SK-N-SH treated with all-trans-retinoic acid at 6 μM for 48 hours (cell line): ENCODE results near the gene CCNY.

Experiments used
- ATAC-seq: fragments of 200-7000 bp; cut with Tn5 transposase; 3 replicates; pipeline ENCODE4 v1.9.1; 2020; ENCODE audit warnings: mild to moderate bottlenecking, moderate library complexity
- ARNTL ChIP-seq: fragments of 450-650 bp; formaldehyde crosslinking; IDR thresholded peaks from 2 replicates; pipeline ENCODE4 v1.5.0; 2020; ENCODE audit warnings: low read depth, mild to moderate bottlenecking, moderate library complexity, borderline replicate concordance
- BACH2 ChIP-seq: fragments of 250-450 bp; sonication (Bioruptor Pico); IDR thresholded peaks from 2 replicates; pipeline ENCODE4 v1.9.0; 2021; ENCODE audit warnings: mild to moderate bottlenecking, borderline replicate concordance
- CSDC2 ChIP-seq: fragments of 250-450 bp; sonication (Bioruptor Pico); IDR thresholded peaks from 2 replicates; pipeline ENCODE4 v1.5.0; 2020; ENCODE audit warnings: mild to moderate bottlenecking, moderate library complexity
- CSRNP3 ChIP-seq: fragments of 250-450 bp; sonication (Bioruptor Pico); IDR thresholded peaks from 2 replicates; pipeline ENCODE4 v1.5.1; 2021; ENCODE audit warnings: mild to moderate bottlenecking, moderate library complexity
- ESRRG ChIP-seq: fragments of 250-450 bp; sonication (Bioruptor Pico); IDR thresholded peaks from 2 replicates; pipeline ENCODE4 v1.6.1; 2021; ENCODE audit warnings: mild to moderate bottlenecking
- ISL1 ChIP-seq: fragments of 250-450 bp; sonication (Bioruptor Pico); IDR thresholded peaks from 2 replicates; pipeline ENCODE4 v2.1.2; 2022; ENCODE audit warnings: mild to moderate bottlenecking, moderate library complexity
- OSR1 ChIP-seq: fragments of 250-450 bp; sonication (Bioruptor Pico); IDR thresholded peaks from 2 replicates; pipeline ENCODE4 v1.8.0; 2022; ENCODE audit warnings: moderate library complexity, mild to moderate bottlenecking, inconsistent platforms
- POU6F1 ChIP-seq: fragments of 250-450 bp; sonication (Bioruptor Pico); IDR thresholded peaks from 2 replicates; pipeline ENCODE4 v1.8.0; 2021; ENCODE audit warnings: low read depth, mild to moderate bottlenecking, moderate library complexity, borderline replicate concordance
- PPARA ChIP-seq: fragments of 250-450 bp; sonication (Bioruptor Pico); IDR thresholded peaks from 2 replicates; pipeline ENCODE4 v1.5.0; 2020; ENCODE audit warnings: mild to moderate bottlenecking, borderline replicate concordance
- RARB ChIP-seq: fragments of 250-450 bp; sonication (Bioruptor Pico); IDR thresholded peaks from 2 replicates; pipeline ENCODE4 v1.8.0; 2021; ENCODE audit warnings: mild to moderate bottlenecking, moderate library complexity
- SNAI2 ChIP-seq: fragments of 250-450 bp; sonication (Bioruptor Pico); IDR thresholded peaks from 2 replicates; pipeline ENCODE4 v1.5.0; 2020; ENCODE audit warnings: mild to moderate bottlenecking, moderate library complexity
- TCF4 ChIP-seq: fragments of 250-450 bp; sonication (Bioruptor Pico); IDR thresholded peaks from 2 replicates; pipeline ENCODE4 v1.8.0; 2021; ENCODE audit warnings: mild to moderate bottlenecking, moderate library complexity, borderline replicate concordance
- TOX ChIP-seq: fragments of 250-450 bp; sonication (Bioruptor Pico); IDR thresholded peaks from 2 replicates; pipeline ENCODE4 v1.8.0; 2021; ENCODE audit warnings: mild to moderate bottlenecking, moderate library complexity, borderline replicate concordance
- TSHZ2 ChIP-seq: fragments of 250-450 bp; sonication (Bioruptor Pico); IDR thresholded peaks from 2 replicates; pipeline ENCODE4 v1.5.0; 2020; ENCODE audit warnings: mild to moderate bottlenecking, moderate library complexity
- ZC3H10 ChIP-seq: fragments of 250-450 bp; sonication (Bioruptor Pico); IDR thresholded peaks from 2 replicates; pipeline ENCODE4 v1.5.1; 2021; ENCODE audit warnings: mild to moderate bottlenecking, moderate library complexity
- ZNF565 ChIP-seq: fragments of 450-650 bp; formaldehyde crosslinking; conservative IDR thresholded peaks from 2 replicates; pipeline ENCODE4 v1.5.0; 2020; ENCODE audit warnings: low read depth, mild to moderate bottlenecking, moderate library complexity
- ZNF70 ChIP-seq: fragments of 450-650 bp; formaldehyde crosslinking; IDR thresholded peaks from 2 replicates; pipeline ENCODE4 v1.5.0; 2020; ENCODE audit warnings: mild to moderate bottlenecking, moderate library complexity
- ZNF8 ChIP-seq: fragments of 450-650 bp; formaldehyde crosslinking; IDR thresholded peaks from 2 replicates; pipeline ENCODE4 v1.5.0; 2020; ENCODE audit warnings: mild to moderate bottlenecking, moderate library complexity
- TF ChIP-seq, protein P1 (sequence below): fragments of 250-450 bp; sonication (Bioruptor Pico); IDR thresholded peaks from 2 replicates; pipeline ENCODE4 v1.5.1; 2020; ENCODE audit warnings: low read depth, mild to moderate bottlenecking, moderate library complexity
- TF ChIP-seq, protein P2 (sequence below): fragments of 250-450 bp; sonication (Bioruptor Pico); IDR thresholded peaks from 2 replicates; pipeline ENCODE4 v1.8.0; 2020; ENCODE audit warnings: mild to moderate bottlenecking, moderate library complexity, borderline replicate concordance

The CCNY gene

GRCh38 chr10:35365994-35366393, 29.7 kb downstream of the CCNY start:
- TF ChIP-seq TSHZ2 (CRISPR knock-in tag) (no peak), ARNTL (no peak), CSRNP3 (no peak), OSR1 (CRISPR knock-in tag) (no peak), BACH2 (CRISPR knock-in tag) (no peak)
- TF ChIP-seq, protein P1, sequence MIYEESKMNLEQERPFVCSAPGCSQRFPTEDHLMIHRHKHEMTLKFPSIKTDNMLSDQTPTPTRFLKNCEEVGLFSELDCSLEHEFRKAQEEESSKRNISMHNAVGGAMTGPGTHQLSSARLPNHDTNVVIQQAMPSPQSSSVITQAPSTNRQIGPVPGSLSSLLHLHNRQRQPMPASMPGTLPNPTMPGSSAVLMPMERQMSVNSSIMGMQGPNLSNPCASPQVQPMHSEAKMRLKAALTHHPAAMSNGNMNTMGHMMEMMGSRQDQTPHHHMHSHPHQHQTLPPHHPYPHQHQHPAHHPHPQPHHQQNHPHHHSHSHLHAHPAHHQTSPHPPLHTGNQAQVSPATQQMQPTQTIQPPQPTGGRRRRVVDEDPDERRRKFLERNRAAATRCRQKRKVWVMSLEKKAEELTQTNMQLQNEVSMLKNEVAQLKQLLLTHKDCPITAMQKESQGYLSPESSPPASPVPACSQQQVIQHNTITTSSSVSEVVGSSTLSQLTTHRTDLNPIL (CRISPR knock-in tag), result no peak
- no peak for ATAC-seq

GRCh38 chr10:35367107-35367859, 31.0 kb downstream of the CCNY start:
- no peak for ATAC-seq
- TF ChIP-seq ARNTL (no peak), ZNF565 (CRISPR knock-in tag) (no peak), RARB (CRISPR knock-in tag) (no peak), ZC3H10 (CRISPR knock-in tag) (no peak), ESRRG (CRISPR knock-in tag) (no peak), ISL1 (CRISPR knock-in tag) (no peak), PPARA (CRISPR knock-in tag) (no peak), TOX (CRISPR knock-in tag) (no peak), TCF4 (CRISPR knock-in tag) (no peak), SNAI2 (CRISPR knock-in tag) (no peak), BACH2 (CRISPR knock-in tag) (no peak), CSDC2 (CRISPR knock-in tag) (no peak), ZNF70 (no peak), TSHZ2 (CRISPR knock-in tag) (no peak), ZNF8 (CRISPR knock-in tag) (no peak), POU6F1 (CRISPR knock-in tag) (no peak)
- TF ChIP-seq, protein P1 (CRISPR knock-in tag), result no peak
- TF ChIP-seq, protein P2, sequence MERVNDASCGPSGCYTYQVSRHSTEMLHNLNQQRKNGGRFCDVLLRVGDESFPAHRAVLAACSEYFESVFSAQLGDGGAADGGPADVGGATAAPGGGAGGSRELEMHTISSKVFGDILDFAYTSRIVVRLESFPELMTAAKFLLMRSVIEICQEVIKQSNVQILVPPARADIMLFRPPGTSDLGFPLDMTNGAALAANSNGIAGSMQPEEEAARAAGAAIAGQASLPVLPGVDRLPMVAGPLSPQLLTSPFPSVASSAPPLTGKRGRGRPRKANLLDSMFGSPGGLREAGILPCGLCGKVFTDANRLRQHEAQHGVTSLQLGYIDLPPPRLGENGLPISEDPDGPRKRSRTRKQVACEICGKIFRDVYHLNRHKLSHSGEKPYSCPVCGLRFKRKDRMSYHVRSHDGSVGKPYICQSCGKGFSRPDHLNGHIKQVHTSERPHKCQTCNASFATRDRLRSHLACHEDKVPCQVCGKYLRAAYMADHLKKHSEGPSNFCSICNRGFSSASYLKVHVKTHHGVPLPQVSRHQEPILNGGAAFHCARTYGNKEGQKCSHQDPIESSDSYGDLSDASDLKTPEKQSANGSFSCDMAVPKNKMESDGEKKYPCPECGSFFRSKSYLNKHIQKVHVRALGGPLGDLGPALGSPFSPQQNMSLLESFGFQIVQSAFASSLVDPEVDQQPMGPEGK (CRISPR knock-in tag), result no peak
- TF ChIP-seq, all 23 proteins: peak for 0
